Measurements from ENCODE around the gene NYAP1.

NYAP1 gene

DNA sequence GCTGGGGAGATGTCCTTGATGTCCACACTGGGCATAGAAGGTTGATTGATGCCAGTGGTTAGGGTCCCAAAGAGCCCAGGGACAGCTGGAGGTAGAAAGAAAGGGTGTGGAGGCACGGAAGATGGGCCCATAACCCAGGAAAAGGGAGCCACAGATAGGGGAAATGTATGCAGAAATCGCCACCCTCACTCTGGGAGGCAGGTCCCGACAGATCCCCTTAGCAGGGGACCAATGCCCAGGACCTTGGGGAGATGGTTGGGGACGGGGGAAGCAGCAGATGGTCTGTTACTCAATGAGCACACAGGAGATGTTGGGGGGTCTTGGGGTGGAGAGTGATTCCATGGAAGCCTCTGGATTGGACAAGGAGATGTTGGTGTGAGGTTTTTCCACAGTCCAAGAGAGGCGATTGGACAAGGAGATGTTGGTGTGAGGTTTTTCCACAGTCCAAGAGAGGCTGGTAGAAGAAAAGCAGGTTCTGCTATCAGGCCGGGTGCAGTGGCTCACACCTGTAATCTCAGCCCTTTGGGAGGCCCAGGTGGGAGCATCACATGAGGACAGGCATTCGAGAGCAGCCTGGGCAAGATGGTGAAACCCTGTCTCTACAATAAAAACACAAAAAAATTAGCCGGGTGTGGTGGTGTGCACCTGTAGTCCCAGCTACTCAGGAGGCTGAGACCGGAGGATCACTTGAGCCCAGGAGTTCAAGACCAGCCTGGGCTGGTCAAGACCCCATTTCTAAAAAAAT lies 40.5 kb upstream of the NYAP1 start:
- ChIA-PET CTCF (interaction anchor here (1.0 to 1.1 kb wide), 2 partner anchors 18 to 26 kb away, joined by 3 read pairs; no protein-coding TSS in a partner anchor), POLR2A (interaction anchor here (0.6 to 6.2 kb wide), 2 partner anchors 14 to 31 kb away, joined by 3 to 28 read pairs; partner anchors contain the start of genes MEPCE and ZCWPW1)
- H3K27ac ChIP-seq (ENCODE audit: extremely low read depth, low read depth, low read length) = no peak overlapping the region
- H3K4me1 ChIP-seq (ENCODE audit: control insufficient read depth, insufficient read depth, low read length) = no peaks in the 10 kb centered on the region
- no peak overlapping the region for H3K4me3 ChIP-seq (ENCODE audit: low read depth, low read length)
- no peak for TF ChIP-seq HOXA7 (CRISPR knock-in tag; IDR thresholded peaks at IDR 0.05; ENCODE audit: borderline replicate concordance)
- TF ChIP-seq GLIS1 (tag by site-specific recombination; IDR thresholded peaks at IDR 0.05) = peak; percentile 44
- no peaks in the 10 kb centered on the region for H3K36me3 ChIP-seq (ENCODE audit: control insufficient read depth in 2 of 2, insufficient read depth in 1 of 2, low read length in 2 of 2)
- no peaks in the 10 kb centered on the region for H3K9me3 ChIP-seq (ENCODE audit: control insufficient read depth, insufficient read depth, low read depth, low read length)

DNA sequence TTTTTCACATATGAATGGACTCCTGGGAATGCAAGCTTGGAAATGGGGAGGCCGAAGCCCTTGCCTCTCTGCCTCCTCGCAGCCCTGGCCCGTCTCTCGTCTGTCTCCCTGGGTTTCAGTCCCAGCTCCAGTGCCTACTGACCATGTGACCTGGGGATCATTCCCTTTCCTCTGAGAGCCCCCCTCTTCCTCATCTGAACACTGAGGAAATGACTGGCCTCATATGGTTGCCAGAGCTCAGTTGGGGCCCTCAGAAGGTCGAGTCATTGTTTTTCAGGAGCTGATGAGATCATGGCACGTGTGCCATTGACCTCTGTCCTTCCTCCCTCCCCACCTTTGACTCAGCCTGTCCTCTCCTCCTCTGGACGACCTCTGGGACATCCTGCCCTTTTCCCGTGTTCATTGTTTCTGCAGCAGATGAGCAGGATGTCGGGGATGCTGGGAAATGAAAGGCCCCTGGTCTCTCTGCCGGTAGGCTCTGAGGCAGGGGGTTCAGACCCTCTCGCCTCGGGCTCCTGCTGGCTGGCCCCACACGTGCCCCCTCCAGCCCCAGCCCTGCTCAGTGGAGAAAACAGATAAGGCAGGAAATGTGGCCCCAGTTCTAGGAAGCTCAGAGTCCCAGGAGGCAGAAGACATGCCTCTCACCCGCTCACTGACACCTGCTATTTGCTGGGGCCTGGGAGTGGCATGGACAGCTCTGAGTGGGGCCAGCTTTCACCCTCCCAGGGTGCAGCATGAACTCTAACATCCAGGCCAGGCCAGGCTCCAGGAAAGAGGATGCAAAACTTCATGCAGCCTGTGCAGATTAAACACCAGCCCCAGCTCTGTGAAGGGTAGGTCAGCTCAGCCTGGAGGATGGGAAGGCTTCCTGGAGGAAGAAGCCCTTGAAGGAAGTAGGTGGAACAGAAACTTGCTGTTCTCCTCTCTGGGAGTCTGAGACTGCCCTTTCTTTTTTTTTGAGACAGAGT lies 39.1 kb upstream of the NYAP1 start:
- H3K4me3 ChIP-seq (ENCODE audit: low read depth, low read length) = no peak overlapping the region
- no peak overlapping the region for H3K27ac ChIP-seq (ENCODE audit: extremely low read depth, low read depth, low read length)
- no peaks in the 10 kb centered on the region for H3K4me1 ChIP-seq (ENCODE audit: control insufficient read depth, insufficient read depth, low read length)
- no peaks in the 10 kb centered on the region for H3K9me3 ChIP-seq (ENCODE audit: control insufficient read depth, insufficient read depth, low read depth, low read length)
- ChIA-PET POLR2A (interaction anchor here (0.9 to 6.2 kb wide), 5 partner anchors 8 to 142 kb away, joined by 3 to 28 read pairs (median 4); partner anchors contain the start of genes FBXO24, LRCH4, MEPCE and PPP1R35), CTCF (interaction anchor here (0.6 to 1.1 kb wide), 4 partner anchors 16 to 160 kb away, joined by 3 read pairs; no protein-coding TSS in a partner anchor)
- H3K36me3 ChIP-seq (ENCODE audit: control insufficient read depth in 2 of 2, insufficient read depth in 1 of 2, low read length in 2 of 2) = no peaks in the 10 kb centered on the region
- TF ChIP-seq ZNF555 (tag by site-specific recombination; conservative IDR thresholded peaks at IDR 0.05) = no peak
- TF ChIP-seq GLIS1 (tag by site-specific recombination; IDR thresholded peaks at IDR 0.05) = peak; percentile 81
- no peak for TF ChIP-seq ZSCAN30 (tag by site-specific recombination; IDR thresholded peaks at IDR 0.05)
- no peak for TF ChIP-seq ZNF157 (tag by site-specific recombination; IDR thresholded peaks at IDR 0.05)
- peak; percentile 52 for TF ChIP-seq GLIS2 (tag by site-specific recombination; IDR thresholded peaks at IDR 0.05)
- no peak for TF ChIP-seq MEIS1 (CRISPR knock-in tag; IDR thresholded peaks at IDR 0.05; ENCODE audit: borderline replicate concordance)
- TF ChIP-seq, protein P1, sequence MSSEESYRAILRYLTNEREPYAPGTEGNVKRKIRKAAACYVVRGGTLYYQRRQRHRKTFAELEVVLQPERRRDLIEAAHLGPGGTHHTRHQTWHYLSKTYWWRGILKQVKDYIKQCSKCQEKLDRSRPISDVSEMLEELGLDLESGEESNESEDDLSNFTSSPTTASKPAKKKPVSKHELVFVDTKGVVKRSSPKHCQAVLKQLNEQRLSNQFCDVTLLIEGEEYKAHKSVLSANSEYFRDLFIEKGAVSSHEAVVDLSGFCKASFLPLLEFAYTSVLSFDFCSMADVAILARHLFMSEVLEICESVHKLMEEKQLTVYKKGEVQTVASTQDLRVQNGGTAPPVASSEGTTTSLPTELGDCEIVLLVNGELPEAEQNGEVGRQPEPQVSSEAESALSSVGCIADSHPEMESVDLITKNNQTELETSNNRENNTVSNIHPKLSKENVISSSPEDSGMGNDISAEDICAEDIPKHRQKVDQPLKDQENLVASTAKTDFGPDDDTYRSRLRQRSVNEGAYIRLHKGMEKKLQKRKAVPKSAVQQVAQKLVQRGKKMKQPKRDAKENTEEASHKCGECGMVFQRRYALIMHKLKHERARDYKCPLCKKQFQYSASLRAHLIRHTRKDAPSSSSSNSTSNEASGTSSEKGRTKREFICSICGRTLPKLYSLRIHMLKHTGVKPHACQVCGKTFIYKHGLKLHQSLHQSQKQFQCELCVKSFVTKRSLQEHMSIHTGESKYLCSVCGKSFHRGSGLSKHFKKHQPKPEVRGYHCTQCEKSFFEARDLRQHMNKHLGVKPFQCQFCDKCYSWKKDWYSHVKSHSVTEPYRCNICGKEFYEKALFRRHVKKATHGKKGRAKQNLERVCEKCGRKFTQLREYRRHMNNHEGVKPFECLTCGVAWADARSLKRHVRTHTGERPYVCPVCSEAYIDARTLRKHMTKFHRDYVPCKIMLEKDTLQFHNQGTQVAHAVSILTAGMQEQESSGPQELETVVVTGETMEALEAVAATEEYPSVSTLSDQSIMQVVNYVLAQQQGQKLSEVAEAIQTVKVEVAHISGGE (tag by site-specific recombination; conservative IDR thresholded peaks at IDR 0.05; ENCODE audit: low read depth) = no peak
- TF ChIP-seq REPIN1 (tag by site-specific recombination; IDR thresholded peaks at IDR 0.05; ENCODE audit: low read depth) = no peak
- TF ChIP-seq CTCF (tag by site-specific recombination; IDR thresholded peaks at IDR 0.05) = no peak
- TF ChIP-seq ZNF140 (tag by site-specific recombination; IDR thresholded peaks at IDR 0.05) = no peak
- TF ChIP-seq HOXD13 (CRISPR knock-in tag; IDR thresholded peaks at IDR 0.05; ENCODE audit: borderline replicate concordance) = no peak
- TF ChIP-seq ZBTB8A (tag by site-specific recombination; IDR thresholded peaks at IDR 0.05) = no peak
- TF ChIP-seq ZBTB20 (tag by site-specific recombination; IDR thresholded peaks at IDR 0.05) = no peak
- TF ChIP-seq, protein P2, sequence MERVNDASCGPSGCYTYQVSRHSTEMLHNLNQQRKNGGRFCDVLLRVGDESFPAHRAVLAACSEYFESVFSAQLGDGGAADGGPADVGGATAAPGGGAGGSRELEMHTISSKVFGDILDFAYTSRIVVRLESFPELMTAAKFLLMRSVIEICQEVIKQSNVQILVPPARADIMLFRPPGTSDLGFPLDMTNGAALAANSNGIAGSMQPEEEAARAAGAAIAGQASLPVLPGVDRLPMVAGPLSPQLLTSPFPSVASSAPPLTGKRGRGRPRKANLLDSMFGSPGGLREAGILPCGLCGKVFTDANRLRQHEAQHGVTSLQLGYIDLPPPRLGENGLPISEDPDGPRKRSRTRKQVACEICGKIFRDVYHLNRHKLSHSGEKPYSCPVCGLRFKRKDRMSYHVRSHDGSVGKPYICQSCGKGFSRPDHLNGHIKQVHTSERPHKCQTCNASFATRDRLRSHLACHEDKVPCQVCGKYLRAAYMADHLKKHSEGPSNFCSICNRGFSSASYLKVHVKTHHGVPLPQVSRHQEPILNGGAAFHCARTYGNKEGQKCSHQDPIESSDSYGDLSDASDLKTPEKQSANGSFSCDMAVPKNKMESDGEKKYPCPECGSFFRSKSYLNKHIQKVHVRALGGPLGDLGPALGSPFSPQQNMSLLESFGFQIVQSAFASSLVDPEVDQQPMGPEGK (tag by site-specific recombination; IDR thresholded peaks at IDR 0.05) = peak; percentile 36; the same call in 1 of the 2 replicates
- TF ChIP-seq, protein P3, sequence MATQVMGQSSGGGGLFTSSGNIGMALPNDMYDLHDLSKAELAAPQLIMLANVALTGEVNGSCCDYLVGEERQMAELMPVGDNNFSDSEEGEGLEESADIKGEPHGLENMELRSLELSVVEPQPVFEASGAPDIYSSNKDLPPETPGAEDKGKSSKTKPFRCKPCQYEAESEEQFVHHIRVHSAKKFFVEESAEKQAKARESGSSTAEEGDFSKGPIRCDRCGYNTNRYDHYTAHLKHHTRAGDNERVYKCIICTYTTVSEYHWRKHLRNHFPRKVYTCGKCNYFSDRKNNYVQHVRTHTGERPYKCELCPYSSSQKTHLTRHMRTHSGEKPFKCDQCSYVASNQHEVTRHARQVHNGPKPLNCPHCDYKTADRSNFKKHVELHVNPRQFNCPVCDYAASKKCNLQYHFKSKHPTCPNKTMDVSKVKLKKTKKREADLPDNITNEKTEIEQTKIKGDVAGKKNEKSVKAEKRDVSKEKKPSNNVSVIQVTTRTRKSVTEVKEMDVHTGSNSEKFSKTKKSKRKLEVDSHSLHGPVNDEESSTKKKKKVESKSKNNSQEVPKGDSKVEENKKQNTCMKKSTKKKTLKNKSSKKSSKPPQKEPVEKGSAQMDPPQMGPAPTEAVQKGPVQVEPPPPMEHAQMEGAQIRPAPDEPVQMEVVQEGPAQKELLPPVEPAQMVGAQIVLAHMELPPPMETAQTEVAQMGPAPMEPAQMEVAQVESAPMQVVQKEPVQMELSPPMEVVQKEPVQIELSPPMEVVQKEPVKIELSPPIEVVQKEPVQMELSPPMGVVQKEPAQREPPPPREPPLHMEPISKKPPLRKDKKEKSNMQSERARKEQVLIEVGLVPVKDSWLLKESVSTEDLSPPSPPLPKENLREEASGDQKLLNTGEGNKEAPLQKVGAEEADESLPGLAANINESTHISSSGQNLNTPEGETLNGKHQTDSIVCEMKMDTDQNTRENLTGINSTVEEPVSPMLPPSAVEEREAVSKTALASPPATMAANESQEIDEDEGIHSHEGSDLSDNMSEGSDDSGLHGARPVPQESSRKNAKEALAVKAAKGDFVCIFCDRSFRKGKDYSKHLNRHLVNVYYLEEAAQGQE (tag by site-specific recombination; IDR thresholded peaks at IDR 0.05) = no peak
- TF ChIP-seq, protein P4, sequence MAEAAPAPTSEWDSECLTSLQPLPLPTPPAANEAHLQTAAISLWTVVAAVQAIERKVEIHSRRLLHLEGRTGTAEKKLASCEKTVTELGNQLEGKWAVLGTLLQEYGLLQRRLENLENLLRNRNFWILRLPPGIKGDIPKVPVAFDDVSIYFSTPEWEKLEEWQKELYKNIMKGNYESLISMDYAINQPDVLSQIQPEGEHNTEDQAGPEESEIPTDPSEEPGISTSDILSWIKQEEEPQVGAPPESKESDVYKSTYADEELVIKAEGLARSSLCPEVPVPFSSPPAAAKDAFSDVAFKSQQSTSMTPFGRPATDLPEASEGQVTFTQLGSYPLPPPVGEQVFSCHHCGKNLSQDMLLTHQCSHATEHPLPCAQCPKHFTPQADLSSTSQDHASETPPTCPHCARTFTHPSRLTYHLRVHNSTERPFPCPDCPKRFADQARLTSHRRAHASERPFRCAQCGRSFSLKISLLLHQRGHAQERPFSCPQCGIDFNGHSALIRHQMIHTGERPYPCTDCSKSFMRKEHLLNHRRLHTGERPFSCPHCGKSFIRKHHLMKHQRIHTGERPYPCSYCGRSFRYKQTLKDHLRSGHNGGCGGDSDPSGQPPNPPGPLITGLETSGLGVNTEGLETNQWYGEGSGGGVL (tag by site-specific recombination; IDR thresholded peaks at IDR 0.05) = 0 out of 2 replicates have a peak, but pooled peaks have one; percentile 38
- TF ChIP-seq ZNF416 (tag by site-specific recombination; IDR thresholded peaks at IDR 0.05) = no peak
